ENCODE results near the gene STX5. TPM values are rescaled to one million over a fixed set of nuclear protein-coding genes. Genes with fewer than 3 reads are reported as not detected.

The STX5 gene
- total and polyA plus RNA-seq, 9 of the 15 experiments (the other 6 are each of a cell fraction or from before 2014, with no cell fraction given): 2.8 to 28.6 (median 23.7) TPM

DNA sequence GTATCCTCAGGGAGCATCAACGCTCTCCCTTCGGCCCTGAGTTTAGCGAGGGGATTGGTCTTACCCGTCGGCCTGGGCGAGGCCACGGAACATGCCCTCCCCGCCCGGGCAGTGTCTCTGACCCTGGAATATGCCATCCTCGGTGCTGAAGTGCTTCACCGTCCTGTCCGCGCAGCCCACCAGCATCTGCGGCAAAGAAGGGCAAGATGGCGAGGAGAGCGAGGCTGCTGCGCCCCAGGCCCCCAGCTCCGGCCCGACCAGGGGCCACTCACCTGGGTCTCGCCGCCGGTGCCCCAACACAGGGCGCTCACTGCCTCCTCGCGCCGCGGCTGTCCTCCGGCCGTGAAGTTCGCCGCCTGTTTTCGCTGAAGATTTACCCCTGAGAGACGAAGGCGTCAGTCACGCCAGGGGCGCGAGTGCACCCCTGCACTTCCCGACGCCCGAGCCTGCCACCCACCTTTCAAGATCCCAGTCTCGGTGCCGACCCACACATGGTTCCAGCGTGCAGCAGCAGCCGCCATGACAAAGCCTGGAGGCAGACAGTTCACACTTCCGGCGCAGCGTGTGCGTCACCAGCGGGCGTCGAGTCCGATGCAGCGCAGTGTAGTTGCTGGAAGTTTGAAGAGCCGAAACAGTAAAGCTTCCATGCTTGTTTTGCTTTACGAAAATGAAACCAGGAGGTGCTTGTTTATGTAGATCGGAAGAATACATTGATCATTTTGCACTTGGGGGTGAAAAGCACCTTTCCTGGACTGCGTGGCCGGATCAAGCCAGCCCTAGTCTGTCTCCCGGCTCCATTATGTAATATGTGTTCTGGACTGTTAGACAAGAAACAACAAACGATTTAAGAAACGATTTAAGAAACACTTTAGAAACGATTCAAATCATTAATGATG lies 7.4 kb upstream of the STX5 start, which contains the start of gene WDR74 (continued):
- TF ChIP-seq, protein P1, sequence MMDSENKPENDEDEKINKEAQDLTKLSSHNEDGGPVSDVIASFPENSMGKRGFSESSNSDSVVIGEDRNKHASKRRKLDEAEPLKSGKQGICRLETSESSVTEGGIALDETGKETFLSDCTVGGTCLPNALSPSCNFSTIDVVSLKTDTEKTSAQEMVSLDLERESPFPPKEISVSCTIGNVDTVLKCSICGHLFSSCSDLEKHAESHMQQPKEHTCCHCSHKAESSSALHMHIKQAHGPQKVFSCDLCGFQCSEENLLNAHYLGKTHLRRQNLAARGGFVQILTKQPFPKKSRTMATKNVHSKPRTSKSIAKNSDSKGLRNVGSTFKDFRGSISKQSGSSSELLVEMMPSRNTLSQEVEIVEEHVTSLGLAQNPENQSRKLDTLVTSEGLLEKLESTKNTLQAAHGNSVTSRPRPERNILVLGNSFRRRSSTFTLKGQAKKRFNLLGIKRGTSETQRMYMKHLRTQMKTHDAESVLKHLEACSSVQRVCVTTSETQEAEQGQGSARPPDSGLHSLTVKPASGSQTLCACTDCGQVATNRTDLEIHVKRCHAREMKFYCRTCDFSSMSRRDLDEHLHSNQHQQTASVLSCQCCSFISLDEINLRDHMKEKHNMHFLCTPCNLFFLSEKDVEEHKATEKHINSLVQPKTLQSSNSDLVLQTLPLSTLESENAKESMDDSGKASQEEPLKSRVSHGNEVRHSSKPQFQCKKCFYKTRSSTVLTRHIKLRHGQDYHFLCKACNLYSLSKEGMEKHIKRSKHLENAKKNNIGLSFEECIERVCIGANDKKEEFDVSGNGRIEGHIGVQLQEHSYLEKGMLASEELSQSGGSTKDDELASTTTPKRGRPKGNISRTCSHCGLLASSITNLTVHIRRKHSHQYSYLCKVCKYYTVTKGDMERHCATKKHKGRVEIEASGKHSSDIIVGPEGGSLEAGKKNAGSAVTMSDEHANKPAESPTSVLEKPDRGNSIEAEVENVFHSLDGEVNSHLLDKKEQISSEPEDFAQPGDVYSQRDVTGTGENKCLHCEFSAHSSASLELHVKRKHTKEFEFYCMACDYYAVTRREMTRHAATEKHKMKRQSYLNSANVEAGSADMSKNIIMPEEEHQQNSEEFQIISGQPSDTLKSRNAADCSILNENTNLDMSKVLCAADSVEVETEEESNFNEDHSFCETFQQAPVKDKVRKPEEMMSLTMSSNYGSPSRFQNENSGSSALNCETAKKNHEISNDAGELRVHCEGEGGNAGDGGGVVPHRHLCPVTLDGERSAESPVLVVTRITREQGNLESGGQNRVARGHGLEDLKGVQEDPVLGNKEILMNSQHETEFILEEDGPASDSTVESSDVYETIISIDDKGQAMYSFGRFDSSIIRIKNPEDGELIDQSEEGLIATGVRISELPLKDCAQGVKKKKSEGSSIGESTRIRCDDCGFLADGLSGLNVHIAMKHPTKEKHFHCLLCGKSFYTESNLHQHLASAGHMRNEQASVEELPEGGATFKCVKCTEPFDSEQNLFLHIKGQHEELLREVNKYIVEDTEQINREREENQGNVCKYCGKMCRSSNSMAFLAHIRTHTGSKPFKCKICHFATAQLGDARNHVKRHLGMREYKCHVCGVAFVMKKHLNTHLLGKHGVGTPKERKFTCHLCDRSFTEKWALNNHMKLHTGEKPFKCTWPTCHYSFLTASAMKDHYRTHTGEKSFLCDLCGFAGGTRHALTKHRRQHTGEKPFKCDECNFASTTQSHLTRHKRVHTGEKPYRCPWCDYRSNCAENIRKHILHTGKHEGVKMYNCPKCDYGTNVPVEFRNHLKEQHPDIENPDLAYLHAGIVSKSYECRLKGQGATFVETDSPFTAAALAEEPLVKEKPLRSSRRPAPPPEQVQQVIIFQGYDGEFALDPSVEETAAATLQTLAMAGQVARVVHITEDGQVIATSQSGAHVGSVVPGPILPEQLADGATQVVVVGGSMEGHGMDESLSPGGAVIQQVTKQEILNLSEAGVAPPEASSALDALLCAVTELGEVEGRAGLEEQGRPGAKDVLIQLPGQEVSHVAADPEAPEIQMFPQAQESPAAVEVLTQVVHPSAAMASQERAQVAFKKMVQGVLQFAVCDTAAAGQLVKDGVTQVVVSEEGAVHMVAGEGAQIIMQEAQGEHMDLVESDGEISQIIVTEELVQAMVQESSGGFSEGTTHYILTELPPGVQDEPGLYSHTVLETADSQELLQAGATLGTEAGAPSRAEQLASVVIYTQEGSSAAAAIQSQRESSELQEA (IDR thresholded peaks at IDR 0.05; ENCODE audit: low read depth): no peak
- TF ChIP-seq, protein P2, sequence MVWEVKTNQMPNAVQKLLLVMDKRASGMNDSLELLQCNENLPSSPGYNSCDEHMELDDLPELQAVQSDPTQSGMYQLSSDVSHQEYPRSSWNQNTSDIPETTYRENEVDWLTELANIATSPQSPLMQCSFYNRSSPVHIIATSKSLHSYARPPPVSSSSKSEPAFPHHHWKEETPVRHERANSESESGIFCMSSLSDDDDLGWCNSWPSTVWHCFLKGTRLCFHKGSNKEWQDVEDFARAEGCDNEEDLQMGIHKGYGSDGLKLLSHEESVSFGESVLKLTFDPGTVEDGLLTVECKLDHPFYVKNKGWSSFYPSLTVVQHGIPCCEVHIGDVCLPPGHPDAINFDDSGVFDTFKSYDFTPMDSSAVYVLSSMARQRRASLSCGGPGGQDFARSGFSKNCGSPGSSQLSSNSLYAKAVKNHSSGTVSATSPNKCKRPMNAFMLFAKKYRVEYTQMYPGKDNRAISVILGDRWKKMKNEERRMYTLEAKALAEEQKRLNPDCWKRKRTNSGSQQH (CRISPR knock-in tag; IDR thresholded peaks at IDR 0.05): no peak
- TF ChIP-seq TCF3 (CRISPR knock-in tag; IDR thresholded peaks at IDR 0.05): no peak
- no peak for TF ChIP-seq RFX1 (IDR thresholded peaks at IDR 0.05)
- TF ChIP-seq, protein P3, sequence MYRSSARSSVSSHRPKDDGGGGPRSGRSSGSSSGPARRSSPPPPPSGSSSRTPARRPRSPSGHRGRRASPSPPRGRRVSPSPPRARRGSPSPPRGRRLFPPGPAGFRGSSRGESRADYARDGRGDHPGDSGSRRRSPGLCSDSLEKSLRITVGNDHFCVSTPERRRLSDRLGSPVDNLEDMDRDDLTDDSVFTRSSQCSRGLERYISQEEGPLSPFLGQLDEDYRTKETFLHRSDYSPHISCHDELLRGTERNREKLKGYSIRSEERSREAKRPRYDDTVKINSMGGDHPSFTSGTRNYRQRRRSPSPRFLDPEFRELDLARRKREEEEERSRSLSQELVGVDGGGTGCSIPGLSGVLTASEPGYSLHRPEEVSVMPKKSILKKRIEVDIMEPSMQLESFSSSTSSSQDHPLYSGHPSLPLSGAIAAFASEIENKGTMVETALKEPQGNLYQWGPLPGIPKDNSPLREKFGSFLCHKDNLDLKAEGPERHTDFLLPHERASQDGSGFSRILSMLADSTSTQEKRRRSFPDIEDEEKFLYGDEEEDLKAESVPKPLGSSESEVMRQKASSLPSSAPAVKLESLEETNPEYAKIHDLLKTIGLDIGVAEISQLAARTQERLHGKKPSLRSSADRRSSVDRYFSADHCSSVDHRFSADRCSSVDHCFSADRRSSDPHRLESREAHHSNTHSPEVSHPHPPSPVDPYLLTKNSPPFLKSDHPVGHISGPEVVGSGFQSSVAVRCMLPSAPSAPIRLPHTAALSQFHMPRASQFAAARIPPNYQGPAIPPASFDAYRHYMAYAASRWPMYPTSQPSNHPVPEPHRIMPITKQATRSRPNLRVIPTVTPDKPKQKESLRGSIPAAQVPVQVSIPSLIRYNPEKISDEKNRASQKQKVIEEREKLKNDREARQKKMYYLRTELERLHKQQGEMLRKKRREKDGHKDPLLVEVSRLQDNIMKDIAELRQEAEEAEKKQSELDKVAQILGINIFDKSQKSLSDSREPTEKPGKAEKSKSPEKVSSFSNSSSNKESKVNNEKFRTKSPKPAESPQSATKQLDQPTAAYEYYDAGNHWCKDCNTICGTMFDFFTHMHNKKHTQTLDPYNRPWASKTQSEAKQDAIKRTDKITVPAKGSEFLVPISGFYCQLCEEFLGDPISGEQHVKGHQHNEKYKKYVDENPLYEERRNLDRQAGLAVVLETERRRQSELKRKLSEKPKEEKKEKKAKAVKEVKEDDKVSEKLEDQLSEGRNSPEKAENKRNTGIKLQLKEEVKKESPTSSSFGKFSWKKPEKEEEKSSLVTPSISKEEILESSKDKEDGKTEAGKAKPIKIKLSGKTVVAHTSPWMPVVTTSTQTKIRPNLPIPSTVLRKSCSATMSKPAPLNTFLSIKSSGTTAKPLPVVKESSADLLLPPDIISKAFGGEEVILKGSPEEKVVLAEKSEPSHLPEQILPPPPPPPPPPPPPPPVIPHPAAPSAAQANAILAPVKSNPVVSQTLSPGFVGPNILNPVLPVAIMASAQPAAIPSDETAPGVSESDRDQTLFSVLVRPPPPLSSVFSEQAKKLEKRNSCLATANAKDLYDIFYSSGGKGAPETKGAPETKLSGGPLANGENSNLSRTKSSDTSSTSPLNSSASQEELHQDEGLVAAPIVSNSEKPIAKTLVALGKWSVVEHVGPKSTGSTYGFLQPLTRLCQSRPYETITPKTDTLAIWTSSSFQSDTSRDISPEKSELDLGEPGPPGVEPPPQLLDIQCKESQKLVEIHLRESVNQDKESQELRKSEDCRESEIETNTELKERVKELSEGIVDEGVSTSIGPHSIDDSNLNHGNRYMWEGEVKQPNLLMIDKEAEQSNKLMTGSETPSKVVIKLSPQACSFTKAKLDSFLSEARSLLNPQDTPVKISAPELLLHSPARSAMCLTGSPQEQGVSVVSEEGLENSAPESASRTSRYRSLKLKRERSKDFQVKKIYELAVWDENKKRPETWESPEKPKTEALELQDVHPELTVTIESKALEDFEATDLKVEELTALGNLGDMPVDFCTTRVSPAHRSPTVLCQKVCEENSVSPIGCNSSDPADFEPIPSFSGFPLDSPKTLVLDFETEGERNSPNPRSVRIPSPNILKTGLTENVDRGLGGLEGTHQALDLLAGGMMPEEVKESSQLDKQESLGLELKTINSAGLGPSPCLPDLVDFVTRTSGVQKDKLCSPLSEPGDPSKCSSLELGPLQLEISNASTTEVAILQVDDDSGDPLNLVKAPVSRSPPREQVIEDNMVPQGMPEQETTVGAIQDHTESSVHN (IDR thresholded peaks at IDR 0.05; ENCODE audit: borderline replicate concordance in 1 of 2, low read depth in 1 of 2): no peak
- TF ChIP-seq, protein P4, sequence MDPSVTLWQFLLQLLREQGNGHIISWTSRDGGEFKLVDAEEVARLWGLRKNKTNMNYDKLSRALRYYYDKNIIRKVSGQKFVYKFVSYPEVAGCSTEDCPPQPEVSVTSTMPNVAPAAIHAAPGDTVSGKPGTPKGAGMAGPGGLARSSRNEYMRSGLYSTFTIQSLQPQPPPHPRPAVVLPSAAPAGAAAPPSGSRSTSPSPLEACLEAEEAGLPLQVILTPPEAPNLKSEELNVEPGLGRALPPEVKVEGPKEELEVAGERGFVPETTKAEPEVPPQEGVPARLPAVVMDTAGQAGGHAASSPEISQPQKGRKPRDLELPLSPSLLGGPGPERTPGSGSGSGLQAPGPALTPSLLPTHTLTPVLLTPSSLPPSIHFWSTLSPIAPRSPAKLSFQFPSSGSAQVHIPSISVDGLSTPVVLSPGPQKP (CRISPR knock-in tag; IDR thresholded peaks at IDR 0.05): no peak

Data from K562 (cell line).